ENCODE results near the gene RNF20. TPM values are rescaled to one million over a fixed set of nuclear protein-coding genes. Genes with fewer than 3 reads are reported as not detected.

Gene RNF20
- polyA plus RNA-seq, 4 donors = 6.8 to 36.5 (median 13.6) TPM

DNA sequence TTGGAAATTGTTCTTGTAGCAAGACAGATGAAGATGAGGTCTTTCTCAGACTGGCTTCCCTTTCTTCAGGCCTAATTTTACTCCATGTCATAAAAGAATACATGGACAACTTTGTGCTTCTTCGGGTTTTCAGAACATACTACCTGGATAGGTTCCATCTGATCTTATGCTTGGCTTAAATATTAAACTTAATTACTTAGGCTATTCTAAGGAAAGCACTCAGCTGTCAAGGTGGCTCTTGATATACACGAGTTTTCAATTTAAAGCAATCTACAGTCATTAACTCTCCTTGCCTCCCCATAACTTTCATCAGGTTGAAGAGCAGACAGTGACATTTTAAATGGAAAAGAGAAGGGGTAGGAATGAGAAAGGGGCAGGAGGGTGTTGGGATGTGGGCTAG, 70.6 kb downstream of the RNF20 start:
- no peaks in the 10 kb centered on the region for H3K9me3 ChIP-seq (ENCODE audit: control insufficient read depth in 2 of 2, insufficient read depth in 1 of 2, low read depth in 1 of 2, low read length in 1 of 2)
- 11 to 51% (median 23%) methylated on average over 2 of the region's 2 CpGs for WGBS, 3 donors
- peaks cover 0 to 6% (median 2%) of the 10 kb centered on the region in 3 donors for H3K4me1 ChIP-seq (ENCODE audit: control insufficient read depth in 3 of 3, insufficient read depth in 2 of 3, low read depth in 1 of 3, low read length in 2 of 3)
- H3K27me3 ChIP-seq (ENCODE audit: control insufficient read depth in 3 of 3, insufficient read depth in 3 of 3, low read length in 3 of 3) = no peaks in the 10 kb centered on the region
- no peak for FAIRE-seq
- H3K36me3 ChIP-seq (ENCODE audit: control insufficient read depth in 3 of 3, insufficient read depth in 2 of 3, low read depth in 1 of 3, low read length in 3 of 3) = no peaks in the 10 kb centered on the region
- H3K27ac ChIP-seq (ENCODE audit: low read depth in 1 of 3, low read length in 2 of 3) = no peak overlapping the region
- no peak overlapping the region for H3K4me3 ChIP-seq (ENCODE audit: low read depth in 1 of 3, low read length in 3 of 3)
- peak; percentile 24 to 35 for DNase-seq

- no peak overlapping the region for H3K27ac ChIP-seq (ENCODE audit: low read depth in 1 of 3, low read length in 2 of 3)
- no peak overlapping the region for H3K4me3 ChIP-seq (ENCODE audit: low read depth in 1 of 3, low read length in 3 of 3)
- H3K36me3 ChIP-seq (ENCODE audit: control insufficient read depth in 3 of 3, insufficient read depth in 2 of 3, low read depth in 1 of 3, low read length in 3 of 3) = no peaks in the 10 kb centered on the region
- no peaks in the 10 kb centered on the region for H3K9me3 ChIP-seq (ENCODE audit: control insufficient read depth in 2 of 2, insufficient read depth in 1 of 2, low read depth in 1 of 2, low read length in 1 of 2)
- peaks cover 0 to 6% (median 2%) of the 10 kb centered on the region in 3 donors for H3K4me1 ChIP-seq (ENCODE audit: control insufficient read depth in 3 of 3, insufficient read depth in 2 of 3, low read depth in 1 of 3, low read length in 2 of 3)
- H3K27me3 ChIP-seq (ENCODE audit: control insufficient read depth in 3 of 3, insufficient read depth in 3 of 3, low read length in 3 of 3) = no peaks in the 10 kb centered on the region
- DNase-seq = peak in 1 of 2 donors; percentile 45
- no peak for FAIRE-seq
- WGBS, 3 donors = 34 to 78% (median 48%) methylated on average over 3 of the region's 3 CpGs
Measured at GRCh38 chr9:101605547-101605946, 71.9 kb downstream of the RNF20 start.

Other genes starting within 250 kb of the RNF20 start
- gene BAAT, start 148.8 kb upstream of the RNF20 start, polyA plus RNA-seq = 1 to 10 TPM in 1 of 4 donors, under 1 TPM in 1, not detected in 2; 0.04 to 2.2 TPM
- 10 to 100 TPM in 3 of 4 donors, 1 to 10 TPM in 1; 7.3 to 25.4 (median 11.6) TPM for gene MRPL50, start 135.2 kb upstream of the RNF20 start, polyA plus RNA-seq
- gene ZNF189, start 135.0 kb upstream of the RNF20 start, polyA plus RNA-seq = 10 to 100 TPM in 3 of 4 donors, 1 to 10 TPM in 1; 7.3 to 77.8 (median 12.9) TPM
- gene ALDOB, start 98.1 kb upstream of the RNF20 start, polyA plus RNA-seq = over 10,000 TPM in 2 of 4 donors, 1,000 to 10,000 TPM in 1, 100 to 1,000 TPM in 1; 757 to 16,248 (median 6,488) TPM
- gene PPP3R2, start 61.1 kb downstream of the RNF20 start, polyA plus RNA-seq = not detected
- gene GRIN3A, start 204.8 kb downstream of the RNF20 start, polyA plus RNA-seq = under 1 TPM in 2 of 4 donors, not detected in 2; 0.15 to 0.36 TPM

Data from small intestine (tissue), 7 donors.